GM21515 (cell line): ENCODE data around the gene OR2C3.
"Not testable (repeated sequence)": the region's sequence is repeated elsewhere in the genome, so short reads cannot be mapped to it uniquely, and the experiment has no call there.

Experiments
- ATAC-seq: cut with Tn5 transposase; IDR thresholded peaks from one replicate; pipeline ENCODE4 v1.9.1; 2021; ENCODE audit not compliant: unreplicated experiment

The OR2C3 gene

DNA sequence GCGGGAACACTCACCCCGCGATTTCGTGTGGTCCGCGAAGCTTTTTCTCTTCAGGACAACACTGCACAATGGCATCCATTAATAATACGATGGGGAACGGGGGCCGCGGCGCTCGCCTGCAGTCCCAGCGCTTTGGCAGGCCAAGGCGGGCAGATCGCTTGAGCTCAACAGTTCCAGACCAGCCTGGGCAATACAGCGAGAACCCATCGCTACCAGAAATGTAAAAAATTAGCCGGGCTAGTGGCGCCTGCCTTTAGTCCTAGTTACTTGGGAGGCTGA, 17.7 kb downstream of the OR2C3 start:
- no peak for ATAC-seq

DNA sequence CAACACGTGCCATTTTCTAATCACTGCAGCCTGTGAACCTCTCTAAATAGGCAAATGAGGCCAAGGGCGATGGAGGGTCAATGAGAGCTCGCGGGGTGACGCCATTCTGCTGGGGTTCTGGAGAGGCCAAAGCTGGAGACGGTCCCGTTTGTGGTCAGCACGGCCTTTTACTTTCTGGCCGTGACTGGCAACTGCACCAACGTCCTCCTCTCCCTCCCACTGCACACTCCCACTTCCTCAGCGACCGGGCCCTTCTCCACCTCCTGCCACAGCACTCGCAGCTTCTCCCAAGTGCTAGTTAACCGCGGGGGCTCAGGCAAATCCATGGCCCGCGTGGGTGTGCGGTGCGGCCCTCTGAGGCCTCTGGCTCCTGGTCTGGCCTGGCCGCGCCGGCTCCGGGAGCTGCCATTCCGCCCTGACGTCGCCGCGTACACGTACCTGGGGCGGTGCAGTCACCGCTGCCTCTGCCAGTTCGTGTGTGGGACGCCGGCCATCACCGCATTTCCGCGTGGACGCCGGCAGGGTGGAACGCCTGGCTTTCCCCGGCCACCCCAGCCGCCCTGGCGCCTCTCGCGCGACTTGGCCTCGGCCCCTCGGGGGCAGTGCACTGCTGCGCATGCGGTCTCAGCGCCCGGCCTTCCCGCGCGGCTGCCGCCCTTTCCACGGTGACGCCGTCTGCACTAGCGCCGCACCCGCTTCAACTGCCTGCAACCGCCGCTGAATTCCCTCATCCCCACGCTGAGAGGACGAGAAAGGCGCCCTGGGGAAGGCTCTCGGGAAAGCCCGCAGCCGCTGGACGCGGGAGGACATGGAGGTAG, 18.2 kb downstream of the OR2C3 start:
- no peak for ATAC-seq

DNA sequence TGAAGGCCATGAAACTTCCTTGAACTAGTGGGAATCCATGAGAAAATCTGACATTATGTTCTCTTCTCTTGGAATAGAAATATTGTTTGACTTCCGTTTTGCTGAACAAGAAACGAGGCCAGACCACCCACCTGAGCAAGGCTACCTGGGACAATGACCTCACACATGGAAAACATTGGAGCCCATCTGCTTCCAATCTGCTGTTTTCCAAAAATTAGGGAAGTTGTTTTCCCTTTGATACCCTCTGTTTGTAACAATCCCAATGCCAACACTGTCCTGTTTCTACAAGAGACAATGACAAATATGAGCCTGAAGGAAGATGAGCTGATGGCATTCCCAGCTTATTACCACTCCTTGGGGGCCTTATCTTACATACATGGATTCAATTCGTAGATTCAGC, 29.4 kb downstream of the OR2C3 start:
- ATAC-seq, result no peak

DNA sequence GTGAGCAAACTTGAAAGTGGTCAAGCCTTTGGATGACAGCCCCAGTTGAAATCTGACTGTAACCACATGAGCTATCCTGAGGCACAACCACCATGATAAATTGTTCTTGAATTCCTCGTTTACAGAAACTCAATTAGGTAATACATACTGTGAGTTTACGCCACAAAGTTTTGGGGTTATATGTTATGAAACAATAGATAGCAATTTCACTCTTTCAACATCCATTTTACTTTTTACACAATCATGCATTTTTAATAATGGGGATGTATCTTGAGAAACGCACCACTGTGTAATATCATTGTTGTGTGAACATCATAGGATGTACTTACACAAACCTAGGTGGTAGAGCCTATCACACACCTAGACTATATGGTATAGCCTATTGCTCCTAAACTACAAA, 35.4 kb downstream of the OR2C3 start:
- no peak for ATAC-seq

DNA sequence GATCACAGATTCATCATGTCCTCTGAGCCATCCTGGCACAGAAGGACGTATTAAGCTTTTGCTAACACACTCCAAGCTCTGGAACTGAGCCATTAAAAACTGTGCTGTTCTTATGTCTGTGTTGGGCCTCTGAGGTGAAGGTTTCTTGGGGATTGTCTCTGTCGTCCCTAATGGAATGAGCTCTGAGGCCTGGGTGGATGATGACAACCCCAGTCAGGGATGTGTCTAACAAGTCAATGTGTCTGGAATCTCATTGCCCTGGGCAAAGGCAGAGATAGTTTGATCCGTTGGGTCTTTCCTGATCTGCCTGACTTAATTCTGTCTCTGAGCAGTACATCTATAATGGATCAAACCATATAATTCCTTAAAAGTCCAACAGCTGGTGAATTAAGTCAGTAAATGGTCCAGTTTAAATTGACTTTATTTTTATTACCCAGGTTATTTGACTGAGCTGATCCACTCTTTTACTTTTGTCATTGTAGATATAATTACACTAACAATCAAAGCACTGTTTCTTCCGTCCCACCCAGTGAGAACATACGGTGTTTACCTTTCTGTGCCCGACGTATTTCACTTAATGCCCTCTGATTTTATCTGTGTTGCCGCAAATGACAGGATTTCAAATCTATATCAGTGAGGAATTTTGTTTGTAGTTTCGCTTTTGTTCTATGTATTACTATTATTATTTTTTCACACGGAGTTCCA, 39.5 kb downstream of the OR2C3 start:
- ATAC-seq, result no peak

DNA sequence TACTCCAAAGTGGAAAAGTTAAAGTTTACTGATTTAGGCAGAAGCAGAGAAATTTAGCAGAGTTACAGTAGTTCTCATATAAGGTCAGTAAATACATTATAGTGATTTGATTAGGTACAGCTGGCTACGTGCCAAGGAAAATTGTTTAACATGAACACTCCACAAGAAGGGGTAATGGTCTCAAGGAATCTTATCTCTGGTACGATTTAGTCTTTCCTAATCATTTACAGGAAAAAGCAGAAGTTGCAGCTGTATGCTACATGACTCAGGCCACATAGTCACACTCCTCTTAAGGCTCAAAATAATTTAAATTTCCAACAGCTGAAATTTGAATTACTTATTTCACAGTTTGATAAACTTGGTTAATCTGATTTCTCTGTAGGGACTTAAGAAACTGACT, 41.5 kb downstream of the OR2C3 start:
- ATAC-seq, result no peak

DNA sequence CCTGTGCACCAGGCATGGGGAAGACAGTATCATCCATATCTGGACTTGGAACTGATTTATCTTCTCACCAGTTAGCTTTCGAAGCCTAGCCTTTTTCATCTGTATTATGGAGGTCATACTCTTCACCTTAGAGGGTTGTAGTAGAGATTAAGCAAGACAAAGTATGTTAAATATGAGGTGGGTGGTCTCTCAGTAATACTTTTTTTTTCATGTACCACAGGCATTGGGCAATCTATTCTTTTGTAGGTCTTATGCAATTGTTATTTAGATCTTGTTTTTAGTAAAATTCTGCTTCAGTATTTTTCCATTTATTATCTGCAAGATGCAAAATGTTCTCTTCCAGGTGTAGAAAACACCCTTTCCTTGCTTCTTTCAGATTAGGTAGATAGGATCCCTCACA, 43.1 kb downstream of the OR2C3 start:
- no peak for ATAC-seq

DNA sequence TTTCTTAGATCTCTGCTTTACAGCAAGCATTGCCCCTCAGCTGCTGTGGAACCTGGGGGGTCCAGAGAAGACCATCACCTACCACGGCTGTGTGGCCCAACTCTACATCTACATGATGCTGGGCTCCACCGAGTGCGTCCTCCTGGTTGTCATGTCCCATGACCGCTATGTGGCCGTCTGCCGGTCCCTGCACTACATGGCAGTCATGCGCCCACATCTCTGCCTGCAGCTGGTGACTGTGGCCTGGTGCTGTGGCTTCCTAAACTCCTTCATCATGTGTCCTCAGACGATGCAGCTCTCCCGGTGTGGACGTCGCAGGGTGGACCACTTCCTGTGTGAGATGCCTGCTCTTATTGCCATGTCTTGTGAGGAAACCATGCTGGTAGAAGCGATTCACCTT, 44.9 kb downstream of the OR2C3 start:
- no peak for ATAC-seq

DNA sequence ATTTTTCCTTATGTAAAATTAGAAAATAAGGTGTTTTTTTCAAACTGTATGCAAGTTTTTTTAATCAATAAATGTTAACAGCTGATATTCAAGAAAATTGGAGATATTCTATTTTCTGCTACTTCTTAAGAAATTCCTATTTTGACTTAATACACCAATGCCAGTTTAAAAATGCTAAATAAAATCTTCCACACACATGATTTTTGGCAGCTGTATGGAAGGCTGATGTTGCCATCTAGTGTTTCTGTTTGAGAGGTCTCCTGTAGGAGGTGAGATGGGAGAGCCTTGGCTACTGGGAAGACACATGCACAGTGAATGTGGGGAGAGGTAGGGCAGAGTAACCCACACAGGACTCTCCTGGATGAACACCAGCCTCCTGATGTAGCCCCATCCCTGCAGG, 49.2 kb downstream of the OR2C3 start:
- no peak for ATAC-seq

DNA sequence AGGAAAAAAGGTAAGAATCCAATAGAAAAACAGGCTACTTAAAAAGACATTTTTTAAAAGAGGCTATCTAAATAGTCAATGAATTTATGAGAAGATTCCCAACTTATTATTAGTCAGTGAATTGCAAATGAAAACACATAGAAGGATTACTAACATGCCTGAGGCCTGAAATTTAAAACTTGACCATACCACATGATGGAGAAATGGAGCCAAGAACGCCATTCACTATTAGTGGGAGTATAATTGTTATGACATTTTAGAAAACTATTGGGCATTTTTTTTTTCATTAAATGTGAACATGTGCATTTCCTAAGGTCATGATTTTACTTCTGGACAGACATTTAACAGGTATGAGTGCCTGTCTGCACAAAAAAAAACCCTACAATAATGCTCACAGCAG, 53.5 kb downstream of the OR2C3 start:
- no peak for ATAC-seq

DNA sequence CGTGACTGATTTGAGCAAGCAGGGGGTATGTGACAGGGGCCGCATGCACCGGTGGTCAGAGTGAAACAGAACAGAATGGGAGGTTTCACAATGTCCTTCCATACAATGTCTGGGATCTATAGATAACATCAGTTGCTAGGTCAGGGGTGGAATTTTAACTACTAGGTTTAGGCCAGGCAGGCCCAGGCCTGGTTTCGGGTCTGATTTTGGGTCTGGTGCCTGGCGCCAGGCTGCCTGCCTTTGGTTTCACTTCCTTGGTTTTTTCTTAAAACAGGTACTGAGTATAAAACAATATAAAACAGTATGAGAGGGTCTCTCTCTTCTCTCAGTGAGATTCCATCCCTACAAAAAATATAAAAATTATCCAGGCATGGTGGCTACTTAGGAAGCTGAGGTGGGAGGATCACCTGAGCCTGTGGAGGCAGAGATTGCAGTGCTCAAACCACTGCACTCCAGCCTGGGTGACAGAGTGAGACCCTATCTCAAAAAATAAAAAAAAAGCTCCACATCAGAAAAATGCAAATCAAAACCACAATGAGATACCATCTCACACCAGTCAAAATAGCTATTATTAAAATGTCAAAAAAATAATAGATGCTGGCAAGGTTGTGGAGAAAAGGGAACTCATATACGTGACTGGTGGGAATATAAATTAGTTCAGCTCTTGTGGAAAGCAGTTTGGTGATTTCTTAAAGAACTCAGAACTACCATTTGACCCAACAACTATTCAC, 59.7 kb downstream of the OR2C3 start:
- ATAC-seq, result not testable (repeated sequence)

DNA sequence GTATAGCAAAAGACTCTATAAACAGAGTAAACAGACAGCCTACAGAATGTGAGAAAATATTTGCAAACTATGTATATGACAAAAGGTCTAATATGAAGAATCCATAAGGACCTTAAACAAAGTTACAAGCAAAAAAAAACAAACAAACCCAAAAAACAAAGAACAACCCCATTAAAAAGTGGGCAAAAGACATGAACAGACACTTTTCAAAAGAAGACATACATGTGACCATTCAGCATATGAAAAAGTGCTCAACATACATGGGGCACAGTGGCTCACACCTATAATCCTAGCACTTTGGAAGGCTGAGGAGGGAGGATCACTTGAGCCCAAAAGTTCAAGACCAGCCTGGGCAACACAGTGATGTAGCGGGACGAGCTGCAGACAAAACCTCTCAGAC, 60.4 kb downstream of the OR2C3 start:
- ATAC-seq, result no peak
